Uterus (tissue), 4 donors: ENCODE measurements around the gene OR14K1. TPM values are rescaled to one million over a fixed set of nuclear protein-coding genes. Genes with fewer than 3 reads are reported as not detected.
"Not testable (repeated sequence)": the region's sequence is repeated elsewhere in the genome, so short reads cannot be mapped to it uniquely, and the experiment has no call there.

Experiments
- DNase-seq, 2 donors: peaks; one replicate each; pipeline ENCODE4 v3.0.0-alpha.2; 2019 to 2020
- H3K27ac ChIP-seq, 2 donors: fragments of 200-600 bp; sonication (generic); 1 replicate in 1 of 2; 2 replicates in 1 of 2; pipeline ENCODE4 v1.5.1; 2016 to 2018
- H3K27me3 ChIP-seq, 2 donors: fragments of 200-600 bp; sonication (generic); one replicate each; pipeline ENCODE4 v1.5.1; 2018 to 2019; ENCODE audit warnings: control low read depth in 1 of 2
- H3K36me3 ChIP-seq, 2 donors: fragments of 200-600 bp; sonication (generic); one replicate each; pipeline ENCODE4 v1.5.1; 2019; ENCODE audit warnings: control low read depth in 1 of 2
- H3K4me1 ChIP-seq, 2 donors: fragments of 200-600 bp; sonication (generic); one replicate each; pipeline ENCODE4 v1.5.1; 2018 to 2019; ENCODE audit warnings: control low read depth in 1 of 2
- H3K4me3 ChIP-seq, 2 donors: fragments of 200-600 bp; sonication (generic); 1 replicate in 1 of 2; 2 replicates in 1 of 2; pipeline ENCODE4 v1.5.1; 2018 to 2019; ENCODE audit warnings: mild to moderate bottlenecking in 1 of 2
- H3K9me3 ChIP-seq, 2 donors: fragments of 200-600 bp; sonication (generic); one replicate each; pipeline ENCODE4 v1.5.1; 2019; ENCODE audit warnings: control low read depth in 1 of 2
- POLR2A ChIP-seq, 2 donors: fragments of 450-650 bp; IDR thresholded peaks; one replicate each; pipeline ENCODE4 v1.6.1; 2016; ENCODE audit warnings: antibody characterized with exemption in 2 of 2, mild to moderate bottlenecking in 1 of 2, moderate library complexity in 1 of 2
- intact Hi-C: fragments of 100-400 bp; cut with DNase I; formaldehyde crosslinking; loops from one replicate; pipeline ENCODE4 v1.15.1; 2023; ENCODE audit warnings: low total_unique reads
- total RNA-seq, 4 donors: library from RNA; depleted of rRNA in 3 of 4; stranded (reverse); fragments of >200 nt in 3 of 4; gene quantifications; one replicate each; pipeline versions ENCODE4 v1.1.0 to v1.2.4, GENCODE V29; 2014 to 2023
- TF ChIP-seq, protein P1 (sequence below), 4 experiments: fragments of 200-600 bp in 2 of 4; fragments of 450-650 bp in 2 of 4; sonication (generic) in 2 of 4; IDR thresholded peaks; one replicate each; pipeline ENCODE4 v1.5.1; 2016 to 2019; ENCODE audit warnings: antibody characterized with exemption in 4 of 4, mild to moderate bottlenecking in 2 of 4, moderate library complexity in 1 of 4
- donor health status: DM: yes; HTN: yes; CAD: no.

The OR14K1 gene, protein sequence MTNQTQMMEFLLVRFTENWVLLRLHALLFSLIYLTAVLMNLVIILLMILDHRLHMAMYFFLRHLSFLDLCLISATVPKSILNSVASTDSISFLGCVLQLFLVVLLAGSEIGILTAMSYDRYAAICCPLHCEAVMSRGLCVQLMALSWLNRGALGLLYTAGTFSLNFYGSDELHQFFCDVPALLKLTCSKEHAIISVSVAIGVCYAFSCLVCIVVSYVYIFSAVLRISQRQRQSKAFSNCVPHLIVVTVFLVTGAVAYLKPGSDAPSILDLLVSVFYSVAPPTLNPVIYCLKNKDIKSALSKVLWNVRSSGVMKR
- total RNA-seq = not detected

DNA sequence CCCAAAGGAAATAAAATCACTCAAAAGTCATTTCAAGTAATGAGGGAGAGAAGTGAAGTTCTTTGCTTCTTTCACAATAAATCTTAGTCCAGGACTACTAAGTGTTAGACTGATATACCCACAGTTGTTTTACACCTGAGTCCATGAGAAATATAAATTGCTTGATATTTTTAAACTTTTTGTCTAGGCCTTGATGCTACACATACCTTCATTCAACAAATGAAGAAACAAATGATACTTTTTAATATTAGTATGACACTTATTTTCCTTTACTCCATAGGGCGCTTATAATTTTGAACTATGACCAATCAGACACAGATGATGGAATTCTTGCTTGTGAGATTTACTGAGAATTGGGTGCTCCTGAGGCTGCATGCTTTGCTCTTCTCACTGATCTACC, at the start of gene OR14K1:
TSS of gene OR14K1 (plus strand) at position 301 of the 400 bp plus-strand sequence. CDS start at position 301, 0 bp downstream.
- no peaks in the 10 kb centered on the region for H3K36me3 ChIP-seq
- no peak within 1 kb of the TSS for H3K4me3 ChIP-seq
- H3K9me3 ChIP-seq = no peaks in the 10 kb centered on the region
- intact Hi-C loops = no loop called here
- H3K27me3 ChIP-seq = no peaks in the 10 kb centered on the region
- TF ChIP-seq, protein P1, sequence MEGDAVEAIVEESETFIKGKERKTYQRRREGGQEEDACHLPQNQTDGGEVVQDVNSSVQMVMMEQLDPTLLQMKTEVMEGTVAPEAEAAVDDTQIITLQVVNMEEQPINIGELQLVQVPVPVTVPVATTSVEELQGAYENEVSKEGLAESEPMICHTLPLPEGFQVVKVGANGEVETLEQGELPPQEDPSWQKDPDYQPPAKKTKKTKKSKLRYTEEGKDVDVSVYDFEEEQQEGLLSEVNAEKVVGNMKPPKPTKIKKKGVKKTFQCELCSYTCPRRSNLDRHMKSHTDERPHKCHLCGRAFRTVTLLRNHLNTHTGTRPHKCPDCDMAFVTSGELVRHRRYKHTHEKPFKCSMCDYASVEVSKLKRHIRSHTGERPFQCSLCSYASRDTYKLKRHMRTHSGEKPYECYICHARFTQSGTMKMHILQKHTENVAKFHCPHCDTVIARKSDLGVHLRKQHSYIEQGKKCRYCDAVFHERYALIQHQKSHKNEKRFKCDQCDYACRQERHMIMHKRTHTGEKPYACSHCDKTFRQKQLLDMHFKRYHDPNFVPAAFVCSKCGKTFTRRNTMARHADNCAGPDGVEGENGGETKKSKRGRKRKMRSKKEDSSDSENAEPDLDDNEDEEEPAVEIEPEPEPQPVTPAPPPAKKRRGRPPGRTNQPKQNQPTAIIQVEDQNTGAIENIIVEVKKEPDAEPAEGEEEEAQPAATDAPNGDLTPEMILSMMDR (IDR thresholded peaks at IDR 0.05) = no peak
- no peak for TF ChIP-seq POLR2A (IDR thresholded peaks at IDR 0.05)
- H3K27ac ChIP-seq = no peak within 1 kb of the TSS
- DNase-seq = no peak
- H3K4me1 ChIP-seq = no peaks in the 10 kb centered on the region

DNA sequence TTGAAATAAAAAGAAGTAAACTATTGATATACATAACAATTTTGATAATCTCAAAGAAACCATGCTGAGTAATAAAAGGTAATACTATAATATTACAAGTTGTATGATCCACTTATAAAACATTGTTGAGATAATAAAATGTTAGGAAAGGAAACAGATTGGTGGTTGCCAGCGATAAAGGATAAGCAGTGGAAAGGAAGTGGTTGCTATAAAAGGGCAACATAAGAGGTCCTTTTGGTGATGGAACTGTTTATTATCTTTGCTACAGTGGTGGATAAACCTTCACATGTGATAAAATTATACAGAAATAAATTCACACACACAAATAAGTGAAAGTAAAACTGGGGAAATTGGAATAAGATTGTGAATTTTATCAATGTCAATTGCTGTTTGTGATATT, 37.1 kb upstream of the OR14K1 start:
- H3K27me3 ChIP-seq = no peaks in the 10 kb centered on the region
- H3K9me3 ChIP-seq = no peaks in the 10 kb centered on the region
- H3K4me1 ChIP-seq = no peaks in the 10 kb centered on the region
- no peaks in the 10 kb centered on the region for H3K36me3 ChIP-seq
- no peak for TF ChIP-seq POLR2A (IDR thresholded peaks at IDR 0.05)
- TF ChIP-seq, protein P1 (IDR thresholded peaks at IDR 0.05) = no peak
- no peak overlapping the region for H3K4me3 ChIP-seq
- intact Hi-C loops = no loop called here
- no peak for DNase-seq
- no peak overlapping the region for H3K27ac ChIP-seq

DNA sequence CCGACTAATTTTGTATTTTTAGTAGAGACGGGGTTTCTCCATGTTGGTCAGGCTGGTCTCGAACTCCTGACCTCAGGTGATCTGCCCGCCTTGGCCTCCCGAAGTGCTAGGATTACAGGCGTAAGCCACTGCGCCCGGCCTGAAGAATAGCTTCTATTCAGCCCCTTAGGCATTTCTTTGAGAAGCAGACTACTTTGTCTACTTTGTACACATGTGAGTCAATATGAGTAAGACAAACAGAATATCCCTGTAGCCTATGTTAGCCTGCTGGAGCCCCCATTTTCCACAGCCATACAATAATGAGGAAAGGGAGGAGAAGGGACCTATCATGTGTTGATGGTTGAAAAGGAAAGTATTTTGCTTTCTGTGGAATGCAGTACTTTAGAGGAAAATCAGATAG, 27.7 kb upstream of the OR14K1 start:
- H3K9me3 ChIP-seq, DNase-seq, H3K36me3 ChIP-seq, H3K4me1 ChIP-seq, H3K27ac ChIP-seq, H3K4me3 ChIP-seq, H3K27me3 ChIP-seq, intact Hi-C loops: not testable (repeated sequence)

DNA sequence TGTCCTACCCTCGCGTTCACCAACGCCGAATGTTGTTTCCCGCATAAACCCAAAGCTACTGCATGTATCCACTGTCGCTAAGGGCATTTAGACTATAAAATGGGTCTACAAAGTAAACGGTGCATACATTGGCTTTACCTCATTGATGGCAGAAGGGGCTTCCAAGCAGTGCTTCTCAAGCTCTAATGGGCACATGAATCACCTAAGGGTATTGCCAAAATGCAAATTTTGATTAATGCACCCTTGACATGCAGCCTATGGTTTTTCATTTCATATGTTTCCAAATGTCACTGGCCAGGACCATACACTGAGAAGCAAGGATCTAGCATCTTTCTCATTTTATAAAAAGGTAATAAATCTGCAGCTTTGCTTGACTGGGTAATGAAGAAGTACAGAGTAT, 24.7 kb upstream of the OR14K1 start:
- TF ChIP-seq, protein P1 (IDR thresholded peaks at IDR 0.05) = no peak
- TF ChIP-seq POLR2A (IDR thresholded peaks at IDR 0.05) = no peak
- H3K27ac ChIP-seq = no peak overlapping the region
- H3K4me1 ChIP-seq = no peaks in the 10 kb centered on the region
- no peaks in the 10 kb centered on the region for H3K36me3 ChIP-seq
- H3K4me3 ChIP-seq = no peak overlapping the region
- no peaks in the 10 kb centered on the region for H3K9me3 ChIP-seq
- intact Hi-C loops = no loop called here
- no peaks in the 10 kb centered on the region for H3K27me3 ChIP-seq
- DNase-seq = no peak

DNA sequence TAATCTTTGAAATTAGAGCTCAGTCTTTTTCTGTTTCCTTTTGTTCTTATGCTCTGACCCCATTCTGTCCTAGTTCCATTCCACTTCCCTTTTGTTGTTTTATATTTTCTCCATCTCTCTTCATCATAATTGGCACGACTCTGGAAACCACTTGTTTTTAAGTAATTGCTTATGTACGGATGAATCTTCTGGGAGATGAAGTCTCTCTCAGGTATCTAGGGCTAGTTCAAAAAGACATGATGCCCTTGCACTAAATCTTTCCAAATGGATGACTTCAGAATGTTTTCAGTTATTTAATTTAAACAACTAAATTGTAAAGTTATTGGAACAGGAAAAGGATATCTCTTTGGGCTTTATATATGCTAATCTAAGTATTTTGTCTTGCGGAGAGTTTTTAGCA, 21.9 kb upstream of the OR14K1 start, which contains the start of gene OR6F1:
TSS of gene OR6F1 (minus strand) at position 101 of the 400 bp plus-strand sequence. CDS start 3,891 bp downstream, outside the sequence.
- no peak within 1 kb of the TSS for H3K27ac ChIP-seq
- TF ChIP-seq, protein P1 (IDR thresholded peaks at IDR 0.05) = no peak
- no peak for TF ChIP-seq POLR2A (IDR thresholded peaks at IDR 0.05)
- no peaks in the 10 kb centered on the region for H3K27me3 ChIP-seq
- no peaks in the 10 kb centered on the region for H3K36me3 ChIP-seq
- H3K9me3 ChIP-seq = peaks cover 0 to 5% of the 10 kb centered on the region in 2 donors
- DNase-seq = no peak
- H3K4me3 ChIP-seq = no peak within 1 kb of the TSS
- no peaks in the 10 kb centered on the region for H3K4me1 ChIP-seq
- intact Hi-C loops = no loop called here
